Activated T-helper 2 cell treated with anti-CD3 and anti-CD28 coated beads, Interferon-gamma antibody, Interleukin-2, Interleukin-4, amounts not matched to agents 10 μg/mL and 5 μg/mL and 100 μg/mL, durations not matched to agents 14 hours and 24 hours and 36 hours (primary cell): ENCODE measurements around the gene VPS37B. TPM values are rescaled to one million over a fixed set of nuclear protein-coding genes. Genes with fewer than 3 reads are reported as not detected.
"Not testable (repeated sequence)": the region's sequence is repeated elsewhere in the genome, so short reads cannot be mapped to it uniquely, and the experiment has no call there.

Source experiments
- DNase-seq: peaks from one replicate; pipeline ENCODE4 v3.0.0; 2021; ENCODE audit warnings: low spot score
- H3K27ac Mint-ChIP-seq: one replicate; pipeline ENCODE4 v1.8.0; 2021; ENCODE audit warnings: mixed read lengths
- H3K27me3 Mint-ChIP-seq: one replicate; pipeline ENCODE4 v1.8.0; 2021; ENCODE audit warnings: low read depth, mixed read lengths
- H3K36me3 Mint-ChIP-seq: one replicate; pipeline ENCODE4 v1.8.0; 2021; ENCODE audit warnings: low read depth, mixed read lengths
- H3K4me1 Mint-ChIP-seq: one replicate; pipeline ENCODE4 v1.8.0; 2021; ENCODE audit warnings: low read depth, mixed read lengths
- H3K4me3 Mint-ChIP-seq: one replicate; pipeline ENCODE4 v1.8.0; 2021; ENCODE audit warnings: low read depth, mild to moderate bottlenecking, moderate library complexity, mixed read lengths
- H3K9me3 Mint-ChIP-seq: one replicate; pipeline ENCODE4 v1.8.0; 2021; ENCODE audit warnings: mixed read lengths
- intact Hi-C: fragments of 100-400 bp; cut with micrococcal nuclease; formaldehyde crosslinking; loops from one replicate; pipeline ENCODE4 v1.15.1; 2023
- total RNA-seq: library from RNA; stranded (reverse); gene quantifications from 2 replicates; pipeline ENCODE4 v1.2.3, GENCODE V29; 2022

The VPS37B gene
- total RNA-seq, 1 donor from 2014 or later = 11.7 TPM

DNA sequence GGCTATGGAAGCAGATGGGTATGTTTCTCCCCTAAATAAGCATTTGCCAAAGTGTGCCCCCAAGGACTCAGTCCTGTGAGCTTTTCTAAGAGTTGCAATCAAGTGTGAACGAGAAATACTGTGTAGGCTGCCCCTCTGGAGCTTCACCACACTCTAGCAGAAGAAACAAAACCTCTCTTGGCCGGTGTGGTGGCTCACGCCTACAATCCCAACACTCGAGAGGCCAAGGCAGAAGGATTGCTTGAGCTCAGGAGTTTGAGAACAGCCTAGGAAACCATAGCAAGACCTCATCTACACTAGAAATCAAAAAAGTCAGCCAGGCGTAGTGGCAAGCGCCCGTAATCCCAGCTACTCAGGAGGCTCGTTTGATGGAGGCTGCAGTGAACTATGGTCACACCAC lies 9.8 kb downstream of the VPS37B start:
- DNase-seq = no peak
- H3K4me3 Mint-ChIP-seq = no peak overlapping the region
- H3K27ac Mint-ChIP-seq = no peak overlapping the region
- no peaks in the 10 kb centered on the region for H3K9me3 Mint-ChIP-seq
- H3K36me3 Mint-ChIP-seq = peaks cover 11% of the 10 kb centered on the region
- peaks cover 44% of the 10 kb centered on the region for H3K4me1 Mint-ChIP-seq
- H3K27me3 Mint-ChIP-seq = peaks cover 33% of the 10 kb centered on the region
- intact Hi-C loops = no loop called here

DNA sequence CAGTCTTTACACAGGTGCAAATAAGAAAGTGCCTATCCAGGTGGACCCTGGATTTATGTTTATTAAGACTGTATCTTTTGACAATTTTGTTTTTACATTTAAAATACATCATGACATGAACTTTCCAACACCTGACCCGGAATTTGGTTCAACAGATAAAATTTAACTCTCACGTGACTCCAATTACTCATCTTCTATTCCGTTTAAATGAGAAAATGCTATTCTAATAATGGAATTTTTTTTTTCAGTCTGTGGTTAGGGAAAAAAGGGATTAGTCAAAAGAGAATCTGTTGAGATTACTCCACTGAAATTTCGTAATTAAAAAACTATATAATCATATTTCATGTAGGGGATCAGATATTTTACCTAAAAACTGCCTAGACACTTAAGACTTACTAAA lies 11.1 kb downstream of the VPS37B start:
- Mint-ChIP-seq H3K27ac (no peak overlapping the region), H3K36me3 (peaks cover 18% of the 10 kb centered on the region), H3K9me3 (no peaks in the 10 kb centered on the region), H3K4me3 (no peak overlapping the region), H3K4me1 (peaks cover 38% of the 10 kb centered on the region), H3K27me3 (peaks cover 41% of the 10 kb centered on the region)
- intact Hi-C loops = no loop called here
- DNase-seq = no peak

DNA sequence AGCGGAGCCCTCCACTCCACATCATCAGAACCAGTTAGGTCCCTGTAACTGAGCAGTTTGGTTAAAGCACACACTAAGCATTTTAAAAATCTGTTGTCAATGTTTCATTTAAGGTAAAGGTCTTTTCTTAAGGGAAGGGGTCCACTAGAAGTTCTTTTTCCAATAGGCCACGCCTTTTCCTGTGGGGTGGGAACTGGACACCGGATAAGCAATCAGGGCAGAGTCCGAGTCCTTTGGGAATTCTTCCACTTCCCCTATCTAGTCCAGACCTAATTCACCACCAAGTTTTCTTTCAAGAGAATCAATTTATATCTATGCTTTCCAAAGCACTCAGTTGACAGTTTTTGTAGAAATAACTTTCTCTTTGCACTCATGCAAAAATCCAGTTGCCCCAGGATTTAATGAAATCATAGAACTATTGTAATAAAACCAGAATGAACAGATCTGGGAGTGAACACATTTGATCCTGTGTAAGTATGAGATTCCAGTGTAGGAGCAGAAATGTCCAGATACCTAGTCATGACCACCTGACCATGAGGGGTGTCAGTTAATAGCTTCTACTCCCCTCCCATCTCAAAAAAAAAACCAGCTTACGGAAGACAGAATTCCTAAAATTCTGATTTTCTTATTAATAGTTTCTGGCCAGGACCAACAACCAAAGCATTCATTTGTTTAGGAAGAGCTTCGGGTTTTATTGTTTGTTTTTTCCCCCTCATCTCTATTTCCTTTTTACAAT lies 11.7 kb downstream of the VPS37B start:
- Mint-ChIP-seq H3K27me3 (peaks cover 46% of the 10 kb centered on the region), H3K9me3 (no peaks in the 10 kb centered on the region), H3K4me3 (no peak overlapping the region), H3K36me3 (peaks cover 18% of the 10 kb centered on the region), H3K4me1 (peaks cover 36% of the 10 kb centered on the region), H3K27ac (no peak overlapping the region)
- intact Hi-C loops = no loop called here
- DNase-seq = no peak

DNA sequence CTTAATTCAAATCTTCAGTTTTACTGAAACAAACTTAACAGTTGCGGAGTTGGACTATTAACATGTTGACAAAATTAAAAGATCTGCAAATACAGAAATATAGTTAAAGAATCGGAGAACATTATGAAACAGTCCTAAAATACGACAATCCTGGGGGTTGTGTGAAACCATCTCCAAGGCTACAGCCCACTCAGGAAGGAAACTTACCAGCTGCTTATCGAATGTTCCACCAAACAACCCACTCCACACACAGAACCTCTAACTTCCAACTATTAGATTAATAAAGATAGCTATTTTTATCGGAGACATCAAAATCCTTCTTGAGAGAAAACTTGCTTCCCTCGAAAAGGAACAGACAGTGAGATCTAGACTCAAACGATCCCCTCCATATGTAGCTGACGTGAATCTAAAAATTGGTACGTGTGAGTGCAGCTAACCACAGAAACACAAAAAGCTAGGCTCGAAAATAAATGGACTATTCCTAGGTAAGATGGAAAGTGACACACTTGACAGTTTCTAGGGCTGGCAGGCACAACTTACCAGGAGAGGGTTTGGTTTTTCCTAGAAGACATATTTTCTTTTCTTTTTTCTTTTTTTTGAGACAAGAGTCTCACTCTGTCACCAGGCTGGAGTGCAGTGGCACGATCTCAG lies 12.9 kb downstream of the VPS37B start:
- intact Hi-C loops = no loop called here
- H3K36me3 Mint-ChIP-seq = peaks cover 20% of the 10 kb centered on the region
- H3K9me3 Mint-ChIP-seq = no peaks in the 10 kb centered on the region
- H3K27ac Mint-ChIP-seq = no peak overlapping the region
- H3K4me3 Mint-ChIP-seq = no peak overlapping the region
- peaks cover 26% of the 10 kb centered on the region for H3K4me1 Mint-ChIP-seq
- peaks cover 50% of the 10 kb centered on the region for H3K27me3 Mint-ChIP-seq
- DNase-seq = no peak

DNA sequence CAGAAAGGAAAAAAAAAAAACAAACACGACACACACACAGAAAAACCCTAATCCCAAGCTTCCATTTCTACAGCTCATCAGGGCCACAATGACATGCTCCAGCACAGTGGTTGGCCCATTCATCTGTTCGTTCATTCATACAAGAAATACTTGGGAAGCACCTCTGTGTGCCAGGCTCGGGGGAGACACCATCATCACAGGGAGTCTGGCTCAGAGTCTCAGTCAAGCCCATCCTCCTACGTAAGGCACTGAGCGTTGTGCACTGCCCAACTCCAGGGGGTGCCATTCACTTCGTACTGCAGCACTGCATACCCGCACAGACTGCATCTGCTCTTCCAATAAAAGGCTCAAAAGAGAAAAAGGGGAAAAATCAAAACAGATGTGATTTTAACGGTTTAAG lies 15.3 kb downstream of the VPS37B start:
- H3K27ac Mint-ChIP-seq = no peak overlapping the region
- peaks cover 54% of the 10 kb centered on the region for H3K27me3 Mint-ChIP-seq
- H3K9me3 Mint-ChIP-seq = no peaks in the 10 kb centered on the region
- intact Hi-C loops = no loop called here
- DNase-seq = no peak
- H3K4me1 Mint-ChIP-seq = peaks cover 24% of the 10 kb centered on the region
- H3K36me3 Mint-ChIP-seq = peaks cover 24% of the 10 kb centered on the region
- H3K4me3 Mint-ChIP-seq = no peak overlapping the region

DNA sequence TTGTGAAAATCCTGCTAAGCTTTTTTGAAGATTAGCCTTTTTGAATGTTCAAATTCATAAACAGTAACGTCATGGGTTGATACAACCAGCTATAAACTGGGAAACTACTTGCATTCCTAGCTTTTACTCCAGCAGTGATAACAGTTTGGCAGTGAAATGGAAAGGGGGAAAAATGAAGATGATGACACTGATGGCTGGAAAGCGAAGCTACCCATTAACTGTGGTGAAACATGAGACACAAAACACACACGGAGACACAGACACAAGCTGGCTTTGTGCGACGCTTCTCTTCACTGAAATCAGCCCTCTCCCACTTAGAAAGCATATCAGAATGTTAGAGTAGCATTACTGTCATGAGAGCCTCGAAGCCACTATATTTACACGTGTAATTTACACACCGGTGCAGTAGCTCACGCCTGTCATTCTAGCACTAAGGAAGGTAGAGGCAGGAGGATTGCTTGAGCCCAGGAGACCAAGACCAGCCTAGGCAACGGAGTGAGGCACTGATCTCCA lies 15.7 kb downstream of the VPS37B start:
- H3K4me1 Mint-ChIP-seq = peaks cover 29% of the 10 kb centered on the region
- intact Hi-C loops = no loop called here
- H3K4me3 Mint-ChIP-seq = no peak overlapping the region
- no peak overlapping the region for H3K27ac Mint-ChIP-seq
- H3K27me3 Mint-ChIP-seq = peaks cover 54% of the 10 kb centered on the region
- H3K9me3 Mint-ChIP-seq = no peaks in the 10 kb centered on the region
- DNase-seq = no peak
- H3K36me3 Mint-ChIP-seq = peaks cover 24% of the 10 kb centered on the region

DNA sequence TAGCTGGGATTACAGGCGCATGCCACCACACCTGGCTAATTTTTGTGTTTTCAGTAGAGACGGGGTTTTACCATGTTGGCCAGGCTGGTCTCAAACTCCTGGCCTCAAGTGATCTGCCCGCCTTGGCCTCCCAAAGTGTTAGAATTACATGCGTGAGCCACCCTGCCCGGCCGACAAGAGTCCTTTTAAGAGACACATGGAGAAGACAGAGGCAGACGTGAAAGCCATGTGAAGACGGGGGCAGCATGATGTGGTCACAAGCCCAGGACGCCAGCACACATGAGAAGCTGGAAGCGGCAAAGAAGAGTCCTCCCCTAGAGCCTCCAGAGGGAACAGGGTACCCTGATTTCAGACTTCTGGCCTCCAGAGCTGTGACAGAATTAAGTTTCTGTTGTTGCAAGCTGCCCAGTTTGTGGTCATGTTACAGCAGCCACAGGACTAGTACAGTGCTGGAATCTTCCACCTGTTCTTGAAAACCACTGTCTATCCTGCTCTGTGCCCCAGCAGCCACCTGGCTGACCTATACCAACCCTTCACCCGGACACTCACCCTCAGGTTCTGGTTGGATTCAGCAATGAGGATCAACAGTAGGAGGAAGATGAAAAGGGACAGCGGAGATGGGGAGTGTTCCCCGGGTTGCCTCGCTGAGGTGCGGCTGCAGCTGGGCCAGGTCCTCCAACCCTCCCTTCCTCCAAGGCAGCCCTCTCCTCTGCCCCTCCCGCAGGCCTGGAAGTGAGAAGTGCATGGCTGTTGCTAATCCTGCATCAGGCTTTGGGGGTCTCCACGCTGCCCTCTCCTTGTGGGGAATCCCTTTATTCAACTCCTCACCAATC lies 16.9 kb downstream of the VPS37B start:
- intact Hi-C loops = loop anchor here (5.0 kb wide), 1 partner anchor 358 kb away; no protein-coding TSS in a partner anchor
- no peaks in the 10 kb centered on the region for H3K9me3 Mint-ChIP-seq
- no peak overlapping the region for H3K27ac Mint-ChIP-seq
- peaks cover 50% of the 10 kb centered on the region for H3K27me3 Mint-ChIP-seq
- no peak for DNase-seq
- H3K4me1 Mint-ChIP-seq = peaks cover 34% of the 10 kb centered on the region
- H3K4me3 Mint-ChIP-seq = no peak overlapping the region
- H3K36me3 Mint-ChIP-seq = peaks cover 27% of the 10 kb centered on the region

DNA sequence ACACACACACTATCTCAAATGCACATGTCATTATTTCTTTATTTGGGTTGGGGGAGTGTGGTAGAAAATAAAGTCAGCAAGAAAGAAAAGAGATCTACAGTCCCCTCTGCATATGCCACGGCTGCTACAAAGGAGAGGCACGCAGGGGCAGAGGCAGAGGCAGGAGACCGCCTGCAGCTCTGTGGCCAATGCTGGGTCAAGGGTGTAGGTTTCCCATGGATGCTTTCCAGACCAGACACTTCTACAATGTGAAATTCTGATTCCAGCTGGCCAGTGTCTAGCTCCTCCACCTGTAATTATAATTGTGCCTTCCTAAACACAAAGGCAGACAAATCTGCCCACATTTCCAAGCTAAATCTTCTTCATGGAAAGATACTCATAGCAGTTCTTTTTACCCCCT lies 19.2 kb downstream of the VPS37B start:
- Mint-ChIP-seq H3K9me3 (no peaks in the 10 kb centered on the region), H3K36me3 (peaks cover 31% of the 10 kb centered on the region), H3K27ac (no peak overlapping the region), H3K4me1 (peaks cover 48% of the 10 kb centered on the region), H3K27me3 (peaks cover 43% of the 10 kb centered on the region), H3K4me3 (no peak overlapping the region)
- intact Hi-C loops = loop anchor here (1.0 to 5.0 kb wide), 3 partner anchors 11 to 361 kb away; no protein-coding TSS in a partner anchor
- DNase-seq = no peak

DNA sequence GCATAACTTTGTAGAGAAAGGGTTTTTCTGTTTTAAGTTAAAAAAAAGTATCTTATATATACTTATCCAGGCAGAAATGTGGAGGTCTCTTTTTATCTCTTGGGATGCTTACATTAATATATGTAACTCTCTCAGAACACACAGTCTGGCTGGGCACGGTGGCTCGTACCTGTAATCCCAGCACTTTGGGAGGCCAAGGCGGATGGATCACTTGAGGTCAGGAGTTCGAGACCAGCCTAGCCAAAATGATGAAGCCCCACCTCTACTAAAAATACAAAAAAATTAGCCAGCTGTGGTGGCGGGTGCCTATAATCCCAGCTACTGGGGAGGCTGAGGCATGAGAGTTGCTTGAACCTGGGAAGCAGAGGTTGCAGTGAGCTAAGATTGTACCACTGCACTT lies 19.6 kb downstream of the VPS37B start:
- not testable (repeated sequence) for H3K4me3 Mint-ChIP-seq, DNase-seq, H3K27ac Mint-ChIP-seq, H3K9me3 Mint-ChIP-seq
- Mint-ChIP-seq H3K36me3 (peaks cover 31% of the 10 kb centered on the region), H3K27me3 (peaks cover 41% of the 10 kb centered on the region), H3K4me1 (peaks cover 51% of the 10 kb centered on the region)
- intact Hi-C loops = loop anchor here (1.0 to 5.0 kb wide), 3 partner anchors 11 to 361 kb away; no protein-coding TSS in a partner anchor

DNA sequence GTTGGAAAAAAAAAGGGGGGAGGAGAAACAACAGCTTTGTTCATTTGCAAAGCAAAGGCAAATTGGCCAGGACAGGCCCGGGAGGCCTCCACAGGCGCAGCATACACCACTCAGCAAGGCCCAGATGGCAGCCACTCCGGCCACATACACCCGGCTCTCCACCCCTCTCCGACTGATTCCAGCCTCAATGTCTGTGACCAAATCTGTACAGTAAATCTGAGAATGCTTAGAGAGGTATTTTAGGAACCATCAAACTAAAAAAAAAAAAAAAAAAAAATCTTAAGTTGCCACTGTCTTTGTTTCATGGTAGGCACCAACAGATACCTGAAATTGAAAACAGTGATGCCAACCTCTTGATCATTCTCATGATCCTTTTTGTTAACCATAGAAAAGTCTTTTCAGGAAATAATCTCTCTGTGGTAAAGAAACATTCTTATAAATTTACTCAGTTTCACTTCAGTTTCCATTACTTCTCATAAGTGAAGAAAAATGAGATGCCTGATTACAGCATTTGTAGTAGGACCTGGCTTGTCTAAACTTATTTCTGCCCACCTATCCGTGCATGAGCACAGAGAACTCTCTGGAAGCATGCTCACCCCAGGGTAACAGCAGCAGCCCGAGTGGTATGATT lies 20.2 kb downstream of the VPS37B start:
- DNase-seq = no peak
- Mint-ChIP-seq H3K4me3 (no peak overlapping the region), H3K9me3 (no peaks in the 10 kb centered on the region), H3K4me1 (peaks cover 55% of the 10 kb centered on the region), H3K36me3 (peaks cover 28% of the 10 kb centered on the region), H3K27ac (no peak overlapping the region), H3K27me3 (peaks cover 35% of the 10 kb centered on the region)
- intact Hi-C loops = loop anchor here (1.0 to 5.0 kb wide), 3 partner anchors 12 to 362 kb away; no protein-coding TSS in a partner anchor

DNA sequence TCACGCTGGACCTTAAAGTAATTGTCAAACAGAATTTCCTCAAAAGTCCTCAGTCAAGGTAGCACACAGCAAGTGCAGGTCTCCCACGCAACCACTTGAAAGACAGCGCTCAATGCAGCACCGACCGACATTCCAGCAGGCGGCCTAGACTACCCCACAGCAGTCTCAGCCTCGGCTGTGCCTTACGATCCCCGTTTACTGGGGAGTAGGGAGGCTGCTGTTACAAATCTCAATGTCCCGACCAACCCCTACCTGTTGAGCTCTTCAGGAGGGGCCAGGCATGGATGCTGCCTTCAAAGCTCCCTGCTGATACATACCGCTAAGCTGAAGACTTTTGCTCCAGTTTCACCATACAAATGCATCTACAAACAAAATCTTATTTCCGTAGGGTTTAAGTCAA lies 21.8 kb downstream of the VPS37B start:
- H3K27me3 Mint-ChIP-seq = peaks cover 21% of the 10 kb centered on the region
- H3K27ac Mint-ChIP-seq = no peak overlapping the region
- H3K4me3 Mint-ChIP-seq = no peak overlapping the region
- intact Hi-C loops = no loop called here
- peaks cover 52% of the 10 kb centered on the region for H3K4me1 Mint-ChIP-seq
- H3K36me3 Mint-ChIP-seq = peaks cover 40% of the 10 kb centered on the region
- no peak for DNase-seq
- H3K9me3 Mint-ChIP-seq = no peaks in the 10 kb centered on the region

DNA sequence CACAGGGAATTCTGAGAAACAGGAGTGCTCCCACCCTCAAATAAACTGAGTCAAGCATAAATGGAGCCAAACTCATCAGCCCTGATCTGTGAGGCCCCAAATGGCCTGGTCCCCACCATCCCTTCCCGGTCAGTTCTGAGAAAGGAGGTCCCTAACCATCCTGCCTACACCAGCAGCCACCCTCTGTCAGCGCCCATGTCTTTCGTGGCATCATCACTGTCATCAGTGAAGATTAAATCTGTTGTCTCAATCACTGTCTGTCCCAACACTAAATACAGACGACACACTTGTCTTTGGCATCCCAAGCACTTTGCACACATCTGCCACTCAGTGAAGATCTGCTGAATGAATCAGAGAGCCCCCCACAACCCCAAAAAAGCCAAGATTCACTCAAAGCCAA lies 22.4 kb downstream of the VPS37B start:
- no peak overlapping the region for H3K27ac Mint-ChIP-seq
- no peak overlapping the region for H3K4me3 Mint-ChIP-seq
- peaks cover 42% of the 10 kb centered on the region for H3K36me3 Mint-ChIP-seq
- peaks cover 22% of the 10 kb centered on the region for H3K27me3 Mint-ChIP-seq
- intact Hi-C loops = no loop called here
- H3K4me1 Mint-ChIP-seq = peaks cover 54% of the 10 kb centered on the region
- DNase-seq = no peak
- H3K9me3 Mint-ChIP-seq = no peaks in the 10 kb centered on the region
